Testis (tissue), 3 donors: ENCODE results near the gene ERAL1. TPM values are rescaled to one million over a fixed set of nuclear protein-coding genes. Genes with fewer than 3 reads are reported as not detected.

ENCODE experiments used
- DNase-seq: peaks from one replicate; pipeline ENCODE4 v3.0.0-alpha.2; 2019
- H3K27ac ChIP-seq, 2 donors: fragments of 200-600 bp; sonication (generic); one replicate each; pipeline ENCODE4 v1.5.1; 2019
- H3K27me3 ChIP-seq: fragments of 200-600 bp; sonication (generic); one replicate; pipeline ENCODE4 v1.5.1; 2019
- H3K36me3 ChIP-seq: fragments of 200-600 bp; sonication (generic); one replicate; pipeline ENCODE4 v1.5.1; 2017; ENCODE audit warnings: low read depth; ENCODE audit errors: missing control alignments
- H3K4me1 ChIP-seq: fragments of 200-600 bp; sonication (generic); one replicate; pipeline ENCODE4 v1.5.1; 2019
- H3K4me3 ChIP-seq, 2 donors: fragments of 200-600 bp; sonication (generic); one replicate each; pipeline ENCODE4 v1.5.1; 2017 to 2019
- H3K9me3 ChIP-seq: fragments of 200-600 bp; sonication (generic); one replicate; pipeline ENCODE4 v1.5.1; 2017
- CTCF ChIP-seq, 3 experiments: fragments of 450-650 bp in 2 of 3; fragments of 200-600 bp in 1 of 3; sonication (generic) in 1 of 3; IDR thresholded peaks; one replicate each; pipeline ENCODE4 v1.5.1; 2016 to 2019; ENCODE audit warnings: antibody characterized with exemption in 3 of 3, mild to moderate bottlenecking in 2 of 3, moderate library complexity in 1 of 3
- POLR2A ChIP-seq: fragments of 450-650 bp; IDR thresholded peaks from one replicate; pipeline ENCODE4 v1.6.1; 2017; ENCODE audit warnings: antibody characterized with exemption, mild to moderate bottlenecking, moderate library complexity
- WGBS, 2 donors: methylation state at CpG; one replicate each; pipeline ENCODE4 v1.1.5; 2018; 5-methylcytosine and 5-hydroxymethylcytosine counted together
- intact Hi-C: fragments of 100-400 bp; cut with DNase I; formaldehyde crosslinking; loops from one replicate; pipeline ENCODE4 v1.15.1; 2023; ENCODE audit warnings: low total_unique reads
- polyA plus RNA-seq: library from polyadenylated mRNA; stranded (reverse); fragments of 350-450 nt; fragmentation: Illumina TruSeq; extraction: RNeasy Lipid Tissue Mini Kit (QIAGEN cat#74804); gene quantifications from one replicate; pipeline ENCODE4 v1.2.3, GENCODE V29; 2014; ENCODE audit warnings: low read depth, low replicate concordance; ENCODE audit not compliant: insufficient read depth
- total RNA-seq, 2 donors: library from RNA; depleted of rRNA; stranded (reverse); fragments of >200 nt; gene quantifications; one replicate each; pipeline ENCODE4 v1.2.3, GENCODE V29; 2016

ERAL1 gene
- total and polyA plus RNA-seq, 3 donors from 2014 or later, result 54.8 to 75.2 (median 61.1) TPM

- Histone ChIP-seq H3K36me3 (no peaks in the 10 kb centered on the region), H3K27me3 (no peaks in the 10 kb centered on the region), H3K4me1 (peaks cover 29% of the 10 kb centered on the region), H3K4me3 (peak overlapping the region; percentile 73 to 86), H3K27ac (peak overlapping the region; percentile 86 to 90), H3K9me3 (no peaks in the 10 kb centered on the region)
- intact Hi-C loops, result no loop called here
- no peak for TF ChIP-seq CTCF (IDR thresholded peaks at IDR 0.05)
- TF ChIP-seq POLR2A, result no peak
- DNase-seq, result peak; percentile 98
- WGBS, 2 donors, result 0% methylated on average over 26 to 47 of the region's 47 CpGs
Measured at GRCh38 chr17:28812091-28812747, 42.6 kb upstream of the ERAL1 start.

GRCh38 chr17:28812748-28813377 is 42.0 kb upstream of the ERAL1 start:
- Histone ChIP-seq H3K9me3 (no peaks in the 10 kb centered on the region), H3K27me3 (no peaks in the 10 kb centered on the region), H3K36me3 (no peaks in the 10 kb centered on the region), H3K27ac (peak overlapping the region; percentile 86 to 90), H3K4me3 (peak overlapping the region; percentile 73 to 86), H3K4me1 (peaks cover 23% of the 10 kb centered on the region)
- WGBS, 2 donors, result 0 to 2% methylated on average over 8 to 9 of the region's 10 CpGs
- DNase-seq, result no peak
- intact Hi-C loops, result no loop called here
- no peak for TF ChIP-seq CTCF (IDR thresholded peaks at IDR 0.05)
- no peak for TF ChIP-seq POLR2A

DNA sequence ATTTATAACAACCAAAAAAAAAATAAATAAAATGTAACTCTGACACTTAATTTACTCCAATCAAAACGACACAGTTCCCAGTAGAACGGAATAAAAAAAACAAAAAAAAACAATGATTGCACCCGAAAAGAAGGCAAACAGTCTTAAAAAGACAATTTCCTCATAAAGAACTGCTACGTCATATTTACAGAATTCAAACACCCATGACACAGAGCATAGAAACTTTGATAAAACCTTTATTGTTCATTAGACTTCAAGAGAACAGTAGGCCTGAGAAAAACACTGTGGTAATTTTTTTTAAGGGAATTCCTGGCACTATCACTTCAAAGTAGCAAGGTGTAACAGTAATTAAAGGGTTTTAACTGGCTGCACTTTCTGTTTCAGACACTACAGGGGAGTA is 38.3 kb upstream of the ERAL1 start:
- Histone ChIP-seq H3K9me3 (no peaks in the 10 kb centered on the region), H3K4me3 (no peak overlapping the region), H3K4me1 (peaks cover 2% of the 10 kb centered on the region), H3K27me3 (no peaks in the 10 kb centered on the region), H3K27ac (no peak overlapping the region), H3K36me3 (no peaks in the 10 kb centered on the region)
- no peak for DNase-seq
- TF ChIP-seq POLR2A (no peak), CTCF (IDR thresholded peaks at IDR 0.05) (no peak)
- WGBS, 2 donors, result 74 to 79% methylated on average over 4 of the region's 4 CpGs
- intact Hi-C loops, result no loop called here

GRCh38 chr17:28818819-28819221 is 36.0 kb upstream of the ERAL1 start:
- Histone ChIP-seq H3K4me3 (no peak overlapping the region), H3K4me1 (no peaks in the 10 kb centered on the region), H3K27ac (no peak overlapping the region), H3K9me3 (no peaks in the 10 kb centered on the region), H3K27me3 (no peaks in the 10 kb centered on the region), H3K36me3 (no peaks in the 10 kb centered on the region)
- TF ChIP-seq CTCF (IDR thresholded peaks at IDR 0.05) (no peak), POLR2A (no peak)
- intact Hi-C loops, result no loop called here
- WGBS, 2 donors, result 46 to 61% methylated on average over 3 of the region's 3 CpGs
- no peak for DNase-seq

DNA sequence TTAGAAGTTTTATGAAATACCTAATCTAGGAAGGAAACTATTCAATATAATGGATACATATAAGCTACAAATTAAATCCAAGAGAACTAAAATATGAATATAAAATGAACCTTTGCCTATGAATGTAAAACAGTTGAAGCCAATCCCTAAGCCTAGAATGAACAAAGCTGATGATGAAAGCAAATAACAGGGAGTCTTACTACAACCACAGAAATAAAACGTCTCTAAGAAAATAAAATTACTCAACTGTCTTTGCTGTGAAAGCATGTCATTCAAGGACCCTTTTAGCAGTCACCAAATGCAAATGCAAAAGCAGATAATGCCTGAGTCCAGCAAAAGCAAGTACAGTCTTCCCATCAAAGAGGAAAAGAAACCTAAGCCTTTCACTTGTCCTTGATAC is 35.2 kb upstream of the ERAL1 start:
- WGBS, 2 donors, result 48 to 68% methylated on average over 1 of the region's 1 CpG
- no peaks in the 10 kb centered on the region for H3K27me3 ChIP-seq
- no peak for DNase-seq
- no peak overlapping the region for H3K27ac ChIP-seq
- no peaks in the 10 kb centered on the region for H3K36me3 ChIP-seq
- intact Hi-C loops, result no loop called here
- H3K9me3 ChIP-seq, result no peaks in the 10 kb centered on the region
- TF ChIP-seq CTCF (IDR thresholded peaks at IDR 0.05) (no peak), POLR2A (no peak)
- H3K4me1 ChIP-seq, result no peaks in the 10 kb centered on the region
- no peak overlapping the region for H3K4me3 ChIP-seq
